HepG2 (cell line): ENCODE data around the gene ADCK2. TPM values are rescaled to one million over a fixed set of nuclear protein-coding genes. Genes with fewer than 3 reads are reported as not detected.
A peak's percentile ranks its signal among the peaks of the same experiment; 100 is the strongest.

ENCODE experiments used
- ARNT ChIP-seq: fragments of 450-650 bp; IDR thresholded peaks from 2 replicates; pipeline ENCODE4 v1.6.1; 2017
- GATAD2A ChIP-seq: IDR thresholded peaks from 2 replicates; pipeline ENCODE4 v1.6.1; 2016
- HNRNPUL1 ChIP-seq: fragments of 200-400 bp; formaldehyde crosslinking; IDR thresholded peaks from 2 replicates; pipeline ENCODE4 v1.6.1; 2017; ENCODE audit warnings: low read depth, mild to moderate bottlenecking, low read length, moderate library complexity
- MXI1 ChIP-seq: IDR thresholded peaks from 3 replicates; pipeline ENCODE4 v1.6.1; 2012; ENCODE audit warnings: low read depth, low read length, inconsistent platforms, borderline replicate concordance
- NCOR1 ChIP-seq: fragments of 200-600 bp; sonication (generic); IDR thresholded peaks from 2 replicates; pipeline ENCODE4 v1.7.0; 2017; ENCODE audit warnings: antibody characterized with exemption, low read length, borderline replicate concordance
- NFKBIZ ChIP-seq: IDR thresholded peaks from 2 replicates; pipeline ENCODE4 v1.6.1; 2018; ENCODE audit warnings: missing genetic modification reagents, missing compliant biosample characterization
- SETDB1 ChIP-seq: sonication (generic); formaldehyde crosslinking; IDR thresholded peaks from 2 replicates; pipeline ENCODE4 v1.5.1; 2020; ENCODE audit warnings: missing genetic modification reagents, mild to moderate bottlenecking, borderline replicate concordance
- SMARCC2 ChIP-seq: fragments of 450-650 bp; IDR thresholded peaks from 2 replicates; pipeline ENCODE4 v1.6.1; 2017; ENCODE audit warnings: antibody characterized with exemption, mild to moderate bottlenecking
- SRSF1 ChIP-seq: fragments of 200-400 bp; formaldehyde crosslinking; optimal IDR thresholded peaks from 2 replicates; pipeline ENCODE3; 2017; ENCODE audit warnings: mild to moderate bottlenecking, low read depth, low read length, moderate library complexity
- USF2 ChIP-seq, 2 experiments: sonication (generic) in 1 of 2; formaldehyde crosslinking in 1 of 2; IDR thresholded peaks; 2 replicates each; pipeline versions ENCODE4 v1.5.1 to v1.6.1; 2011 to 2020; ENCODE audit warnings: borderline replicate concordance in 1 of 2, low read depth in 1 of 2, low read length in 1 of 2, mild to moderate bottlenecking in 1 of 2, missing genetic modification reagents in 1 of 2, moderate library complexity in 1 of 2
- ZBTB10 ChIP-seq: sonication (generic); formaldehyde crosslinking; IDR thresholded peaks from 2 replicates; pipeline ENCODE4 v1.4.0; 2020; ENCODE audit warnings: missing genetic modification reagents, borderline replicate concordance
- ZMYM4 ChIP-seq: sonication (generic); formaldehyde crosslinking; IDR thresholded peaks from 2 replicates; pipeline ENCODE4 v1.8.1; 2023; ENCODE audit warnings: mild to moderate bottlenecking, missing genetic modification reagents
- ZNF10 ChIP-seq: sonication (generic); formaldehyde crosslinking; IDR thresholded peaks from 2 replicates; pipeline ENCODE4 v1.4.0; 2020; ENCODE audit warnings: mild to moderate bottlenecking, low read depth, missing genetic modification reagents, borderline replicate concordance
- ZNF34 ChIP-seq: sonication (generic); formaldehyde crosslinking; IDR thresholded peaks from 2 replicates; pipeline ENCODE4 v1.4.0; 2020; ENCODE audit warnings: mild to moderate bottlenecking, missing genetic modification reagents, borderline replicate concordance
- ZNF510 ChIP-seq: sonication (generic); formaldehyde crosslinking; IDR thresholded peaks from 2 replicates; pipeline ENCODE4 v1.4.0; 2020; ENCODE audit warnings: low read depth, mild to moderate bottlenecking, missing genetic modification reagents
- ZNF567 ChIP-seq: sonication (generic); formaldehyde crosslinking; IDR thresholded peaks from 2 replicates; pipeline ENCODE4 v1.8.1; 2023; ENCODE audit warnings: mild to moderate bottlenecking, missing genetic modification reagents, borderline replicate concordance
- ZNF776 ChIP-seq: sonication (generic); formaldehyde crosslinking; IDR thresholded peaks from 2 replicates; pipeline ENCODE4 v1.4.0; 2020; ENCODE audit warnings: mild to moderate bottlenecking, missing genetic modification reagents
- ZSCAN21 ChIP-seq: sonication (generic); formaldehyde crosslinking; IDR thresholded peaks from 2 replicates; pipeline ENCODE4 v1.8.0; 2022; ENCODE audit warnings: mild to moderate bottlenecking, missing genetic modification reagents, moderate library complexity, borderline replicate concordance
- polyA plus RNA-seq, 8 experiments: library from polyadenylated mRNA; depleted of rRNA in 3 of 8; stranded (reverse) in 7 of 8; unstranded in 1 of 8; fragments of >200 nt; fragmentation: Illumina TruSeq in 4 of 8; extraction: Trizol in 4 of 8; gene quantifications; 2 replicates each; pipeline versions ENCODE4 v1.2.1 to v1.2.3, GENCODE V29; 2011 to 2016; ENCODE audit warnings: low read depth in 4 of 8, missing spikeins in 1 of 8, mixed read lengths in 1 of 8; ENCODE audit not compliant: insufficient read depth in 1 of 8
- total RNA-seq, 5 experiments: library from RNA; depleted of rRNA; stranded (reverse); fragments of >200 nt; fragmentation: Illumina TruSeq; extraction: Trizol; gene quantifications; 2 replicates each; pipeline ENCODE4 v1.2.3, GENCODE V29; 2016; ENCODE audit warnings: low read depth in 1 of 5
- TF ChIP-seq, protein P1 (sequence below): sonication (generic); formaldehyde crosslinking; IDR thresholded peaks from 2 replicates; pipeline ENCODE4 v1.4.0; 2020; ENCODE audit warnings: missing genetic modification reagents

ADCK2 gene
- total and polyA plus RNA-seq, 2 of the 13 experiments (the other 11 are each of a cell fraction or from before 2014, with no cell fraction given) = 8.6 to 18.8 TPM

DNA sequence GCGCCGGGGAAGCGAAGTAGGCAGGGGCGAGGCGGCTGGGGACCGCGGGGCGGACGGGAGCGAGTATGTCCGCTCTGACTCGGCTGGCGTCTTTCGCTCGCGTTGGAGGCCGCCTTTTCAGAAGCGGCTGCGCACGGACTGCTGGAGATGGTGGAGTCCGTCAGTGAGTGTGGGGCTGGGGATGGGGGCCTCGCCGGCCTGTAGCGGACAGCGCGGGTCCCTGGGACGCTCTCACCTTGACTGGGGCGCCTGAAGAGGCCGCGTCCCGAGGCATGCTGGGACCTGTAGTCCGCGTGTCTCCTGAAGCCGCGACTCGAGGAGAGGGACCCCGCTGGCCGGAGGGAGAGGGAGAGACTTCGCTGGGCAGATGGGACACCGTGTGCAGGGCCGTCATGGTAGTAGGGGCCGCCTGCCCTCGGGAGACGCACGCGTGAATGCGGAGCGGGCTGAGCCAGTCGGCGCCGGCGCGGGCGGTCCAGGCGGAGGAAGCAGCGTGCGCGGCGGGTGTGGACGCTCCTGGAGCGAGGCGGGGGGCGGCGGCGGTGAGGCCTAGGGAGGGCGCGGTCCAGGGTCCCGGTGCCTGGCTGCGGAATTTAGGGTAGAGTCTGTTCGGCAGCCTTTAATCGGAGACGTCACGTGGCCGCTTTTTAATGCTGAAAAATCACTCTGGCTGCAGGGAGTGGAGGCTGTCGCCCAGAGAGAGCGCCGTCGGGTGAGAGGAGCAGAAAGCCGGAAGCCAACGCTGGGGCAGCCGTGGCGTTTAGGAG, 24.1 kb downstream of the ADCK2 start, which contains the start of gene NDUFB2 (continued):
- no peak for TF ChIP-seq USF2 (IDR thresholded peaks at IDR 0.05; ENCODE audit: low read depth, low read length)
- TF ChIP-seq USF2 (CRISPR knock-in tag; IDR thresholded peaks at IDR 0.05; ENCODE audit: borderline replicate concordance) = no peak; the same call in 1 of the 2 replicates
- peak; percentile 65 for TF ChIP-seq ZNF567 (CRISPR knock-in tag)
- no peak for TF ChIP-seq SRSF1
- TF ChIP-seq HNRNPUL1 = no peak
- peak; percentile 46; the same call in 1 of the 2 replicates for TF ChIP-seq ZMYM4 (CRISPR knock-in tag)
- TF ChIP-seq MXI1 = no peak; the same call in 2 of the 3 replicates
- TF ChIP-seq GATAD2A = peak; percentile 25; the same call in 1 of the 2 replicates
- TF ChIP-seq ARNT = no peak
- no peak for TF ChIP-seq ZNF776 (CRISPR knock-in tag)
- TF ChIP-seq ZSCAN21 (CRISPR knock-in tag) = peak; percentile 55; the same call in 1 of the 2 replicates
- TF ChIP-seq ZNF34 = peak; percentile 83; the same call in 1 of the 2 replicates
- TF ChIP-seq ZNF510 (CRISPR knock-in tag) = peak; percentile 90; the same call in 1 of the 2 replicates
- TF ChIP-seq, protein P1, sequence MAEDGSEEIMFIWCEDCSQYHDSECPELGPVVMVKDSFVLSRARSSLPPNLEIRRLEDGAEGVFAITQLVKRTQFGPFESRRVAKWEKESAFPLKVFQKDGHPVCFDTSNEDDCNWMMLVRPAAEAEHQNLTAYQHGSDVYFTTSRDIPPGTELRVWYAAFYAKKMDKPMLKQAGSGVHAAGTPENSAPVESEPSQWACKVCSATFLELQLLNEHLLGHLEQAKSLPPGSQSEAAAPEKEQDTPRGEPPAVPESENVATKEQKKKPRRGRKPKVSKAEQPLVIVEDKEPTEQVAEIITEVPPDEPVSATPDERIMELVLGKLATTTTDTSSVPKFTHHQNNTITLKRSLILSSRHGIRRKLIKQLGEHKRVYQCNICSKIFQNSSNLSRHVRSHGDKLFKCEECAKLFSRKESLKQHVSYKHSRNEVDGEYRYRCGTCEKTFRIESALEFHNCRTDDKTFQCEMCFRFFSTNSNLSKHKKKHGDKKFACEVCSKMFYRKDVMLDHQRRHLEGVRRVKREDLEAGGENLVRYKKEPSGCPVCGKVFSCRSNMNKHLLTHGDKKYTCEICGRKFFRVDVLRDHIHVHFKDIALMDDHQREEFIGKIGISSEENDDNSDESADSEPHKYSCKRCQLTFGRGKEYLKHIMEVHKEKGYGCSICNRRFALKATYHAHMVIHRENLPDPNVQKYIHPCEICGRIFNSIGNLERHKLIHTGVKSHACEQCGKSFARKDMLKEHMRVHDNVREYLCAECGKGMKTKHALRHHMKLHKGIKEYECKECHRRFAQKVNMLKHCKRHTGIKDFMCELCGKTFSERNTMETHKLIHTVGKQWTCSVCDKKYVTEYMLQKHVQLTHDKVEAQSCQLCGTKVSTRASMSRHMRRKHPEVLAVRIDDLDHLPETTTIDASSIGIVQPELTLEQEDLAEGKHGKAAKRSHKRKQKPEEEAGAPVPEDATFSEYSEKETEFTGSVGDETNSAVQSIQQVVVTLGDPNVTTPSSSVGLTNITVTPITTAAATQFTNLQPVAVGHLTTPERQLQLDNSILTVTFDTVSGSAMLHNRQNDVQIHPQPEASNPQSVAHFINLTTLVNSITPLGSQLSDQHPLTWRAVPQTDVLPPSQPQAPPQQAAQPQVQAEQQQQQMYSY (CRISPR knock-in tag) = peak; percentile 45
- TF ChIP-seq ZNF10 = 0 out of 2 replicates have a peak, but pooled peaks have one; percentile 51
- no peak for TF ChIP-seq NFKBIZ (CRISPR knock-in tag)
- no peak for TF ChIP-seq SMARCC2
- peak; percentile 43; the same call in 1 of the 2 replicates for TF ChIP-seq ZBTB10 (CRISPR knock-in tag)
- no peak for TF ChIP-seq NCOR1
- TF ChIP-seq SETDB1 (CRISPR knock-in tag) = no peak
